LHCN-M2 (cell line): Measurements from ENCODE around the gene TRIM32. TPM values are rescaled to one million over a fixed set of nuclear protein-coding genes. Genes with fewer than 3 reads are reported as not detected.
"Not testable (repeated sequence)": the region's sequence is repeated elsewhere in the genome, so short reads cannot be mapped to it uniquely, and the experiment has no call there.

Experiments
- DNase-seq: peaks from one replicate; pipeline ENCODE4 v3.0.0-alpha.2; 2012; ENCODE audit warnings: low read depth
- total RNA-seq: library from RNA; depleted of rRNA; stranded (reverse); fragments of >200 nt; gene quantifications from 2 replicates; pipeline ENCODE4 v1.2.3, GENCODE V29; 2014

Gene TRIM32
- total RNA-seq, 1 experiment from 2014 or later, result 26.4 TPM

DNA sequence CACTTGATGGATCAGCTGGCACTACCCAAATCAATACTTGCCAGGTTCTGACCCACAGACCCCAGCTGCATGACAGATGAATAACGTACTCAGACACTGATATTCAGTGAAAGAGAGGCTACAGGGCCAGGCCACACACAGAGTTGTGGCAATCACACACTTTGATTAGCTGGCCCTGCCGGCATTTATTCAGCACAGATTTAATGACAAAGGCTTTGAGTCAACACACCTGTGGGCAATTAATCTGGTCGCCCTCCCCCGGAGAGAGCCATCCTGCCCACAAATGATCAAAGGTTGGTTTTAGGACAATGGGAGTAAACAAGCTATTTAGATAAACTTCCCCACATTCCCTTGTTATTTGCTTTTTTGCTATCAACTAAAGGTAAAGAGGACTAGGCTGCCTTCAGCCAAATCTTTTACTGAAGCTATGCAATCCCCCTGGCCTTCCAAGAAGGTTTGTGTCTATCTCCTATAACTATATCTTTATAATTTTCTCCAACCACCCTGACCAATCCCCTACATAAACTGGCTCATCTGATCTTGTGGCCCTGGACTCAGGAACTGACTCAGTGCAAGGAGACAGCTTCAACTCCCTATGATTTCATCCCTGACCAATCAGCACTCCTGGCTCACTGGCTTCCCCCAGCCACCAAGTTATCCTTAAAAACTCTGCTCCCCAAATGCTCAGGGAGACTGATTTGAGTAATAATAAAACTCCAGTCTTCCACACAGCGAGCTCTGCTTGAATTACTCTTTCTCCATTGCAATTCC is 12.7 kb upstream of the TRIM32 start:
- no peak for DNase-seq

DNA sequence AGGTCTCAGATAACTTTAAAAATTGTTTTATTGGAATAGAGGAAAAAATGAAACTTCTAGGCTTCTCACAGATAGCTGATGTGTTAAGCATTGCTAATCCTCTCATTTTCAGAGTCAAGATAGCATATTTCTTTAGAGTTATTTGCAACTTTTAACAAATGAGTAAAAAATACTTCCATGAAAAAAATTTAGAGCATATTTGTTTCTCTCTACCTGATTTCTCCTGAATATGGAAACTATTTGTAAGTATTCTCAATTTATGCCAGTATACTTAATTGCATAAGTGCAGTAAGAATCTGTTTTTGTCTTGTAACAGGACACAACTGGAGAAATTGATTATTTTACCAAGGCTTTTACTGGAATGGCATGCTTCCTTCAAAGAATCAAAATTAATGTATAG is 3.6 kb upstream of the TRIM32 start:
- DNase-seq, result no peak

DNA sequence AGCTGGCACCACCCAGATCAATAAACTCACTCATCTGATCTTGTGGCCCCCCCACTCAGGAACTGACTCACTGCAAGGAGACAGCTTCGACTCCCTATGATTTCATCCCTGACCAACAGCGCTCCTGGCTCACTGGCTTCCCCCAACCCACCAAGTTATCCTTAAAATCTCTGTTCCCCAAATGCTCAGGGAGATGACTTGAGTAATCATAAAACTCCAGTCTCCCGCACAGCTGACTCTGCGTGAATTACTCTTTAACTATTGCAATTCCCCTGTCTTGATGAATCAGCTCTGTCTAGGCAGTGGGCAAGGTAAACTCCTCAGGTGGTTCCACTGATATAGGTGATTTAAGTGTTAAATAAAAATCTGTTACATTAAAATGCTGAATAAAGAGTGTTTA is 1.9 kb upstream of the TRIM32 start:
- no peak for DNase-seq

DNA sequence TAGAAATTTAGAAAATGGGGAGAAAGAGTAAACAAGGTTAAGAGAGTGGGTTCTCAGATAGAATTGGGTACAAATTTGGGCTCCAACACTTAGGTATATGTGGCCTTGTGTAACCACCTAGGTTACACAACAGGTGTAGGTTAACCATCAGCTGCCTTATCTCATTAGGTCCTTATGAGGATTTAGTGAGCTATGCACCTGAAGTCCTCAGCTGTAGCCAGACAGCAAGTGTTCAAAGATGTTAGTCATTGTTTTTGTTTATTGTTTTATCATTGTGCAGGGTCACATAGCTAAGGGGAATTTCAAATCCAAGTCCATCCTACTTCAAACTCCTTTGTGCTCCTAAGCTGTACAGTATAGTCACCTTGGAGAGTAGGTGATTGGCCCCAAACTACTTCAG is 970 bp upstream of the TRIM32 start:
- no peak for DNase-seq

DNA sequence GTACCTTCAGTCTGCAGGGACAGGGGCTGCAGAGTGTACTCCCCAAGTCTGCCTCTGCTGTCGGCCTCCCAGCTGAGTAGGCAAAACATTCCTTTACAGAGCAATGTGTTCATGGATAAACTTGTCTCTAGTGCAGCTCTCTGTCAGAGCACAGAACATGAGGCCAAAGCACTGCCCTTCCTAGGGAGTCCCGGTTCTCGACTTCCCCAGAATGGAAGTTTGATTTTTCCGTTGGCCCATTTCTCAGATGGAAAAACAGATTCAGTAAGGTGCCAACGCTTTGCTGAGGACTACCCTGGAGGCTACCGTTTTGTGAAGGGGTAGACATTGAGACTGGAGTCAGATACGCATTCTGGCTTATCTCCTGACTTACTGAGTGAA is 422 bp upstream of the TRIM32 start:
- no peak for DNase-seq

DNA sequence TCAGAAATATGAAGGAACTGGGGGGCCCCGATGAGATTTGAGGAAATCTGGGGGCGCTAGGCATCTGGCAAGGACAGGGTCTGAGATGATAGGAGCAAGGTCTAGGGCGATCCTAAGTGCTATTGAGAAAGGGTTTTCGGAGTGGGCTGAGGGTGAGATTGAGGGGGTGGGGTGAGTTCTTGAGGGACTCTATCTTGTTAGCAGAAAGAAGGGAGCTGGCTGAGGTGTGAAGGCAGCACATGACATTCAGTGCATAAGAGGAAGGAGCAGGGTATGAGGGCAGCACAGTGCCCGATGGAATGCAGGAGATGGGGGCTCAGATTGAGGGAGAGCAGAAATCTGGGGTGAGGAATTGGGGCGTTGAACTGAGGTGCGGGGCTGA is 640 bp downstream of the TRIM32 start:
- peak; percentile 8 for DNase-seq

DNA sequence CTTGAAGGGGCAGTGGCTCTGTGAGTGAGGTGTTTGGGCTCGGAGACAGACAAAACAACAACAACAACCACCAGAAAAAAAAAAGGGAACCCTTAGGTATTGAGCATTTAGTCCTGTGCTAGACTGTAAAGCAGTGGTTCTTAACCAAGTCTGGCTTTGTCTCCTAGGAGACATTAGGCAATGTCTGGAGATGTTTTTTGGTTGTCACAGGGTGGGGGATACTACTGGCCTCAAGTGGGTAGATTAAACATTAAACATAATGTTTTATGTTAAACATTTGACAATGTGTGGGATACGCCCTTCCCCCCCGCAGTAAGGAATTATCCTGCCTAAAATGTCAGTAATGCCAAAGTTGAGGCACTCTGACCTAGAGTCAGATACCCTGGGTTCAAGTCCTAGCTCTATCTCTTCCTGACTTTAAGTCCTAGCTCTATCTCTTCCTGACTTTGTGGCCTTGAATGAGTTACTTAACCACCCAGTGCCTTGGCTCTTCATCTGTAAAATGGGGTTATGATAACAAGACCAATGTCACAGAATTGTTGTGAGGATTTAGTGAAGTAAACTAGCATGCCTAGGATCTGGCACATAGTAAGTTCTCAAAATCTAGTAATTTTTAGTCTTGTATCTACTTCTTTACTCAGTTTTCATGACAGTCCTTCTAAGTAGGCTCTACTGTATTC is 1.8 kb downstream of the TRIM32 start:
- DNase-seq, result no peak

DNA sequence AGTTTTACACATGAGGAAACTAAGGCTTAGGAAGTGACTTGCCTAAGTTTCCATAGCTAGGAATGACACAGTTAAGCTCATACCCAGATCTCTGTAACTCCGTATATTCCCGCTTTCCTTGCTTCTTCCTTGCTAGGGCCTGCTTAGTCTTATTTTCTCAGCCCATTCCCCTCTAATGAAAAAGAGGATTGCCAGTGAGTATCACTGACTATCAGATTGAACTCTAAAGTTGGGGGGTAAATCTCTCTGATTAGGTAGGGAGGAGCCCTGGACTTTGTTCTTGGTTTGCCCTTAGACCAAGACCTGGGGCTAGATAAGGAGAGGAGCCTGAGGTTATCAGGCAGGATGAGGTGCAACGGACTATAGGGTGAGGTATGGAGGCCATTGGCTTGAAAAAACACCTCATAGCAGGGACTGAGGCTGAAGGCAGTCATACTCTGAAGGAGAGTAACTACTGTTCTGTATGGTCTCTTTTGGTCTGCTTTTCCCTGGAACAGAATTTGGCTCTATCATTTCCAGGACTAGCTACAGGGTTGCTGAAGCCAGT is 2.5 kb downstream of the TRIM32 start:
- no peak for DNase-seq

DNA sequence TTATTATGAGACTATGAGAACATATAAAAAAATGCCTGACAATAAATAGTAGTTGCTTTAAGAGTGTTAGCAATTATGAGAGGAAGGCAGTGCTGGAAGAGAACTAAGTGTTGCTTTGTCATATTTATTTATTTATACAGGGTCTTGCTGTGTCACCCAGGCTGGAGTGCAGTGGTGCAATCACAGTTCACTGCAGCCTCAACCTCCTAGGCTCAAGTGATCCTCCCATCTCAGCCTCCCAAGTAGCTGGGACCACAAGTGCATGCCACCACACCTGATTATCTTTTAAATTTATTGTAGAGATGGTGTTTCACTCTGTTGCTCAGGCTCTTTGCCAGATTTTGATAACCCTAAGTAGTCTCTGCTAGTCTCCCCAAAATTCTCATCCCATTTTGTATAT is 3.7 kb downstream of the TRIM32 start:
- not testable (repeated sequence) for DNase-seq

DNA sequence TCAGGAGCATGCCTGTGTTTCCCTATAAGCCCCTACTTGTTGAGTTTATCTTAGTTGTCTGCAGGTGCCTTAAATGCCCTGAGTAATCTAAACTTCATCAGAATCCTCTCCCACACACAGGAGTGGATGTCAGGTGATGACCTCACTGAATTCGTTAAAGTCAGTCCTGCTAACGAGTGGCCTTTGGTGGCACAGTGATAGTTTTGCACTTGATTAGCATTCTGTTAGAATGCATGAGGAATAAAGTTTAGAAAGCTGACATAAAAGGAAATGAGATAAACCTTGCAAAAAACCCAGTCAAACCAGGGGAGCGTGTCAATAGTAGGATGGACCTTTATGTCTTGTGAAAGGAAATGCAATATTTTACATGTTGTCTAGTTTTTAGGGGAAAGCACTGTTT is 4.5 kb downstream of the TRIM32 start:
- no peak for DNase-seq

DNA sequence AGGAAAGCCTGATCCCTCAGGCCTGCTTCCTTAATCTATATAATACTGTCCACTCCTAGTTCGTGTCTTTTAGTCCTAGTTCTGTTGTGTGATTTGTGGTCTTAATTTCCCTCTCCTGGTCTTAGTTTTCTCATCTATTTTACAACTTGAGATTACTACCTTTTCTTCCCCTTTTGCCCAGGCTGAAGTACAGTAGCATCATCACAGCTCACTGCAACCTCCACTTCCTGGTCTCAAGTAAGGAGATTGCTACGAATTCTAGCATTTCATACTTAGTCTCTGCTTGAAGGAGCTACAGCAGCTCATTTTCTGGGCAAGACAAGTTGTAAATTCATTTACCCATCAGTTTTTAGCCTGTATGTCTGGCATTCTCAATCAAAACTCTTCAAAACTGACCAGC is 5.5 kb downstream of the TRIM32 start:
- no peak for DNase-seq

DNA sequence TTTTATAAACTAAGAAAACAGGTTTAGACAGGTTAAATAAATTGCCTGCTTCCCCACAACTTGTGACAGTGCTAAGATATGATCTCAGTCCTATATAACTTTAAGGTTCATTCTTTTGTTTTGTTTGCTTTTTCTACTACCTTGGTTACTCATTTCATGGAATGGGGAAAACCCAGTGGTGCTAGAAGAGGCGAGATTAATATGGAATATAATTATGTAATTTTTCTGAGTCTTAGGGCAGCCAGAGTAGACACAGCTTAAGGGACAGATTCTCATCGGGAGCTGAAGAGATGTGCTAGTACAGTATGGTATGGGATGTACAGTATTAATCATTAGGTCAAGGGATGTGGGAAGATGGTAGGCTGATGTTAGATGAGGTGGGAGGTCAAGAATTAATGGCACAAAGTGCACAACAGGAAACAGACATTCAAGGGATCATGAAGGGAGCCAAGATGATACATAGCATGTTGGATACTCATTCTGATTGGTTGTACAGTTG is 6.2 kb downstream of the TRIM32 start:
- DNase-seq, result no peak

DNA sequence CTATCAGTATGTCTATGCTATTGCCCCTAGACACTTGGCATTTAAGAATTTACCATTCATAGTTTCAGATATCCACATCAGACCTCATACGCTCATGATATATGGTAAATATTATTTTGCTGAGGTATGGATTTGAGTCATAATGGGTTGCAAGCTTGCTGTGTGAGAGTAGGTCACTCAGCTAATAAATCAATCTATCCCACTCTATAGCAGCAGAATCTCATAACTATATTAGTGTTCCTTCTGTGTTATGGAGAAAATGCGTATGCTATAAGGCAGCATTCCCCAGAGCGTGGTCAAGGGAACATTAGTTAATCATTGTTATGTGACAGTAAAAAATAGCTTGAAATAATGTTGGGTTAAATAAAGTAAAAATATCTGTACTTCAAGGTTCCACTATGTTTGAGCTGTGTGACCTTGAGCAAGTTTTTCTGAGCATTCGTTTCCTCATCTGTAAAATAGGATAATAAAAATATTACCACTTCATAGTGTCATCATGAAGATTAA is 7.7 kb downstream of the TRIM32 start:
- no peak for DNase-seq

DNA sequence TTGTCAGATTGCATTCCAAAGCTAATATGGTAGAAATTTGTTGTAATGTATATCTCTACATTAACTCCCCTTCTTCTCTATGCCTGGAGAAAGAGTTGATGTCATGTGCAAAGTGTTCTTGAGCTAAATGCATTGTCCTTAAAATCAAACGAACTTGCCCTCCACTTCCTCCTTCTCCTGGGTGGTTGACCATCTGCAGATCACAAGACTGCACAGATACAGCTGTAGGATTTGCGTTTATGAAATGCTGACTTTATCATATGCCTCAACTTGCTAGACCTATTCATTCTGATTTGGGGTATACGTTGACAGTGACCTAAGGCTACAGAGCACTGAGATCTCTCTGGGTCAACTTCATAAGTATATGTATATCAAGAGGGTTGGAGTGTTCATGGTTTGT is 8.3 kb downstream of the TRIM32 start:
- no peak for DNase-seq

DNA sequence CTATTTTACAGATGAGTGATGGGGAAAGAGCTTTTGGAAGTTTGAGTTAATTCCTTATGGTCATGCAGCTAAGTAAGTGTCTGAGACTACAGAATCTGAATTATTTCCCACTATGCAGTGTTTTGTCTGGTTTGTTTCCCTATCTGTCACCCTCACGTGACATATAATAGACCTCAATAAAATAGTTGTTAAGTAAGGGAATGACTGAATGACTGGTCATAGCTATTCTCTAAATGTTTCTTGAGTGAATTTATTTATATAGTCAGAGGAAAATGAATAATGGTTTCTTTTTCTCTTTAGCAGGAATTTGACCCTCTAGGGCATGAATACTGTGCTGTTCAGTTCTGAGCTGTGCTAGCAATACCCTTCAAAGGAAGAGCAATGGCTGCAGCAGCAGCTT is 10.3 kb downstream of the TRIM32 start:
- DNase-seq, result peak; percentile 38

DNA sequence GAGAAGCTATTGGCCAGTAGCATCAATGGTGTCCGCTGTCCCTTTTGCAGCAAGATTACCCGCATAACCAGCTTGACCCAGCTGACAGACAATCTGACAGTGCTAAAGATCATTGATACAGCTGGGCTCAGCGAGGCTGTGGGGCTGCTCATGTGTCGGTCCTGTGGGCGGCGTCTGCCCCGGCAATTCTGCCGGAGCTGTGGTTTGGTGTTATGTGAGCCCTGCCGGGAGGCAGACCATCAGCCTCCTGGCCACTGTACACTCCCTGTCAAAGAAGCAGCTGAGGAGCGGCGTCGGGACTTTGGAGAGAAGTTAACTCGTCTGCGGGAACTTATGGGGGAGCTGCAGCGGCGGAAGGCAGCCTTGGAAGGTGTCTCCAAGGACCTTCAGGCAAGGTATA is 10.8 kb downstream of the TRIM32 start:
- DNase-seq, result no peak

DNA sequence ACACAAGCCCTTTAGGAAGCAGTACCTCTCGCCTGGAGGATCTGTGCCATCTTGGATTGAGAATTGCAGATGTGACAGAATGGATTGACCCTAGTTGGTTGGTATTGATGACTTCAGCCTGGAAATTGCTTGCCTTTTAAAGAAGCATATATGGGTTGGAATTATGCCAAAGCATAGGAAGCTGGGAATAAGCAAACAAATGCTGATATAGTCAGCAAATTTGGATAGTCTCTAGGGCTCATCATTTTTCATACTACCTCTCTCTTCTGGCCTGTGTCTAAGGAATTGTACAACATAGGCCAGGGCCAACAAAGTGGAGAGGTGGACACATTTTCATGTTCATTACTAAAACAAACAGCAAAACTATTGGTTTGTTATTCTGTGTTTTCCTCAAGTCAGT is 13.2 kb downstream of the TRIM32 start:
- DNase-seq, result no peak

DNA sequence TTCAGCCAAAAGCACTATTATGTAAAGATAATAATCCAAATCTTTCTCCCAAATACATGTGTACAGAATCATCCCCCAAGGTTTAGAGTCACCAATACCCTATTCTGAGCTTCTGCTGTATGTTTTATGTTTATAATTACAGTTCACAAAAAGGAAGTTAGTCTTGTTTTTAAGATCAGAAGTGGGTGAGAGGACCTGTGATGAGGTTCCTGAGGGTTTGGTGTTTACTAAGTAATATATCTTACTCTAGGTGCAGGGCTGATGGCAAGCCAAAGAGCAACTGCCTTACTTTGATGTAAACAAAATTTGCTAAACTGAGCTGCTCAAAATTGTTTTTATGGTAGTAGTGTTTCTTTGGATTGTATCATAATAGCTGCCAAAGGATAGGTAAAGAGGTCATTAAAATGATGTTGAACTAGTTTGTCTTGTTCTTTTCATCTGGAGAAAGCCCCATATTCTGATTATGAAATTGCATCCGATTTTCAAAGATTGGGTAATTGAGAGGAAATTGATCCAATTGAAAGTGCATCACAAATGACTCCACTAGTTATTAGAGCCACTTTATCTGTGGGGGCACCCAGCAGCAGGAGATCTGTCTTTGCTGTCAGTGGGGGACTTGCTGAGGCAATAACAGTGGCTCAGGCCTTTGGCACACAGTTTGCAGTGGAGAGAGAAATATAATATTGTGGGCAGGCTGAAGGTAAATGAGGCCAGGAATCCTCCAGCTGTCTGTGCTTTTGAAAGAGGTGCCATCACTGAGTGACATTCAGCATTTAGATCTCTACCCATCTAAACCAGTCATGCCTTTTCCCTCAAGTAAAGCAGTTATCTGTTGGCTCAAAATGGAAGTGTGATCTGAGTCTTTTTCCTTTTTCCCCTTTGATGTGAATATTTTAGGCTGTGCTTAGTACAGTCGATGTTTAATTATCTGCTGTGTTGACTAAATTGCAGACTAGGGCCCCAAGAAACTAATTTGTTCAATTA is 14.1 kb downstream of the TRIM32 start:
- no peak for DNase-seq

DNA sequence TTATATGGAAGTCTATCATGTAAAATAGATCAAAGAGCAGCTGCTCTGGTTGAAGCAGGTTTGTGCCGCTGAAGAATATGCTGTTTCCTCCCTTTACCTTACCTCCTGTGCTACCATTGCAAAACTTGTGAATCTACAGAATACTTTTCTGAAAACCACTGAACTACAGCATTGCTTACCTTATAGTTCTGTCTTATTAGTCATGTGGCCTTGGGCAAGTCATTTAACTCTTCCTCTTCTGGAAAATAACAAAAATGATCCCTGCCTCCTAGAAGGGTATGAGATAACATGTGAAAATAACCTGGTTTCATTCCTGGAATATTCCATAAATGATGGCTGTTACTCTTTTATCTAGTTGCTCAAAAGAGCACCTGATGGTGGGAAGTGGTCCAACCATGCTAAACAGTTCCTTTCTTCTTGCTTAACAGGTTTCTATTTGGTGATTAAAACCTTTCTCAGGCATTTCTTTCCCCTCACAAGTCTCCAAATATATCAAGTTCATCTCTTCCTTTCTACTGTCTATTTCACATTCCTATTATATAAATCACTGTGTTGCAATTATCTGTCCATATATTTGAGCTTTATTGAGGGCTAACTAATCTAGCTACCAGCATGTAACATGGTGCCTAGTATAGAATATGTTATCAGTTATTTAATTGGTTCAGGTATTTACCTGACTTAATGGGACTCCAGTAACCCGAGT is 15.0 kb downstream of the TRIM32 start:
- no peak for DNase-seq

DNA sequence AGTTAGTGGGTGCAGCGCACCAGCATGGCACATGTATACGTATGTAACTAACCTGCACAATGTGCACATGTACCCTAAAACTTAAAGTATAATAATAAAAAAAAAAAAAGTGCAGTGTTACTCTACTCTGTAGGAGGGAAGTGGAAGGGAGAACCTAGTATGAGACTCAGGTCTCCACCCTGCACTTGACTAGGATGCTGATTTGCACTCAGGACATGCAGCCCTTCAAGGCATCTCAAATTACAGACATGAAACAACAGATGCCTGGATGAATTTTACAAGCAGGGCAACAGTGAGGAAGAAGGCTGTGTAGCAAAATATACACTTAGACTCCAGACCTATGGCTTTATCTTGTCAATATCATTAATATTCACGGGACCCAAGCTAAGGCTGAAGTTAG is 16.5 kb downstream of the TRIM32 start:
- peak; percentile 7 for DNase-seq

DNA sequence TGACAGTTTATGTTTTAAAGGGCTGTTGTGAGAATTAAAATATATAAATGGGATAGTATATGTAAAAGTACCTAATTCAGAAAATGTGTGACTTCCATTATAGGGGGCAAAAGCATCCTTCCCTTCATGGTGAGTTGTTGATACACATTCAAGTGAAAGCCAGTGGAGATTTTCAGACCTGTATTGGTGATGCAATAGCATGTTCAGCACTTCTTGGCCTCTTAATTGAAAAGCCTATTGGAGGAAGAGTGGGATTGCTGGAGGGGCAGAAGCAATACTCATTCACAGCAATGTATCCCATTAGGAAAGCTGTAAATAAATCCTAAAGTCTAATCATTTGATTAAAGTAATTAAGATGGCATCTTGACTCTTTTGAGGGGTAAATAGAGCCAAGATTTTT is 17.4 kb downstream of the TRIM32 start:
- no peak for DNase-seq
